ENCODE measurements around the gene MRPL57. TPM values are rescaled to one million over a fixed set of nuclear protein-coding genes. Genes with fewer than 3 reads are reported as not detected.
"Not testable (repeated sequence)": the region's sequence is repeated elsewhere in the genome, so short reads cannot be mapped to it uniquely, and the experiment has no call there.

The MRPL57 gene
- total and polyA plus RNA-seq, 4 donors, result 14.6 to 49.4 (median 21.6) TPM

- WGBS, result 94% methylated on average over 4 of the region's 4 CpGs
- H3K4me1 ChIP-seq (ENCODE audit: control insufficient read depth in 4 of 4, insufficient read depth in 4 of 4, low read length in 3 of 4); H3K4me3 ChIP-seq (ENCODE audit: low read depth in 1 of 3, low read length in 3 of 3): not testable (repeated sequence)
These were observed 10.9 kb upstream of the MRPL57 start for GRCh38 chr13:21165606-21166005.

GRCh38 chr13:21171420-21171819 is 5.0 kb upstream of the MRPL57 start:
- Histone ChIP-seq H3K4me3 (ENCODE audit: low read depth in 1 of 3, low read length in 3 of 3) (no peak overlapping the region), H3K36me3 (ENCODE audit: control insufficient read depth in 4 of 4, insufficient read depth in 3 of 4, low read depth in 1 of 4, low read length in 3 of 4) (no peaks in the 10 kb centered on the region), H3K27ac (ENCODE audit: low read depth in 1 of 2, low read length in 2 of 2) (no peak overlapping the region), H3K9me3 (ENCODE audit: control insufficient read depth in 4 of 4, low read length in 3 of 4) (no peaks in the 10 kb centered on the region), H3K27me3 (ENCODE audit: control insufficient read depth in 4 of 4, insufficient read depth in 4 of 4, low read length in 3 of 4) (no peaks in the 10 kb centered on the region), H3K9ac (ENCODE audit: low read depth in 1 of 2, low read length in 2 of 2) (no peak overlapping the region), H3K4me1 (ENCODE audit: control insufficient read depth in 4 of 4, insufficient read depth in 4 of 4, low read length in 3 of 4) (peaks cover 1 to 9% (median 8%) of the 10 kb centered on the region in 4 donors)
- WGBS, result 95% methylated on average over 9 of the region's 9 CpGs
- TF ChIP-seq HNF4A (conservative IDR thresholded peaks at IDR 0.05) (no peak), MAX (IDR thresholded peaks at IDR 0.05) (no peak), GABPA (IDR thresholded peaks at IDR 0.05 in 1 of 2, conservative IDR thresholded peaks at IDR 0.05 in 1 of 2) (no peak), TAF1 (conservative IDR thresholded peaks at IDR 0.05) (no peak), RAD21 (IDR thresholded peaks at IDR 0.05) (no peak), FOXA2 (IDR thresholded peaks at IDR 0.05) (no peak), ATF3 (IDR thresholded peaks at IDR 0.05) (no peak), JUND (IDR thresholded peaks at IDR 0.05) (no peak), EGR1 (IDR thresholded peaks at IDR 0.05; ENCODE audit: low read depth in 2 of 2) (no peak), SP1 (IDR thresholded peaks at IDR 0.05) (no peak), RXRA (IDR thresholded peaks at IDR 0.05) (no peak), YY1 (IDR thresholded peaks at IDR 0.05) (no peak), FOXA1 (IDR thresholded peaks at IDR 0.05) (no peak), CTCF (IDR thresholded peaks at IDR 0.05; ENCODE audit: low read depth, low read length, missing input control) (no peak), HNF4G (IDR thresholded peaks at IDR 0.05) (no peak)
- no peak for DNase-seq (ENCODE audit: low spot score)

More at GRCh38 chr13:21165606-21166005, 10.9 kb upstream of the MRPL57 start:
- H3K27me3 ChIP-seq (ENCODE audit: control insufficient read depth in 4 of 4, insufficient read depth in 4 of 4, low read length in 3 of 4); DNase-seq (ENCODE audit: low spot score); H3K9me3 ChIP-seq (ENCODE audit: control insufficient read depth in 4 of 4, low read length in 3 of 4); H3K27ac ChIP-seq (ENCODE audit: low read depth in 1 of 2, low read length in 2 of 2); H3K9ac ChIP-seq (ENCODE audit: low read depth in 1 of 2, low read length in 2 of 2); H3K36me3 ChIP-seq (ENCODE audit: control insufficient read depth in 4 of 4, insufficient read depth in 3 of 4, low read depth in 1 of 4, low read length in 3 of 4): not testable (repeated sequence)

GRCh38 chr13:21173767-21174166 is 2.7 kb upstream of the MRPL57 start:
- not testable (repeated sequence) for H3K36me3 ChIP-seq (ENCODE audit: control insufficient read depth in 4 of 4, insufficient read depth in 3 of 4, low read depth in 1 of 4, low read length in 3 of 4); H3K9me3 ChIP-seq (ENCODE audit: control insufficient read depth in 4 of 4, low read length in 3 of 4); H3K4me3 ChIP-seq (ENCODE audit: low read depth in 1 of 3, low read length in 3 of 3); H3K27me3 ChIP-seq (ENCODE audit: control insufficient read depth in 4 of 4, insufficient read depth in 4 of 4, low read length in 3 of 4); H3K27ac ChIP-seq (ENCODE audit: low read depth in 1 of 2, low read length in 2 of 2); DNase-seq (ENCODE audit: low spot score); H3K9ac ChIP-seq (ENCODE audit: low read depth in 1 of 2, low read length in 2 of 2)
- WGBS, result 0% methylated on average over 1 of the region's 1 CpG
- peaks cover 6 to 19% (median 15%) of the 10 kb centered on the region in 4 donors for H3K4me1 ChIP-seq (ENCODE audit: control insufficient read depth in 4 of 4, insufficient read depth in 4 of 4, low read length in 3 of 4)
